GM19438 (cell line): Measurements from ENCODE around the gene MOSPD2.

Experiments
- ATAC-seq: cut with Tn5 transposase; IDR thresholded peaks from one replicate; pipeline ENCODE4 v1.9.1; 2021; ENCODE audit warnings: low read depth; ENCODE audit not compliant: unreplicated experiment

Gene MOSPD2

DNA sequence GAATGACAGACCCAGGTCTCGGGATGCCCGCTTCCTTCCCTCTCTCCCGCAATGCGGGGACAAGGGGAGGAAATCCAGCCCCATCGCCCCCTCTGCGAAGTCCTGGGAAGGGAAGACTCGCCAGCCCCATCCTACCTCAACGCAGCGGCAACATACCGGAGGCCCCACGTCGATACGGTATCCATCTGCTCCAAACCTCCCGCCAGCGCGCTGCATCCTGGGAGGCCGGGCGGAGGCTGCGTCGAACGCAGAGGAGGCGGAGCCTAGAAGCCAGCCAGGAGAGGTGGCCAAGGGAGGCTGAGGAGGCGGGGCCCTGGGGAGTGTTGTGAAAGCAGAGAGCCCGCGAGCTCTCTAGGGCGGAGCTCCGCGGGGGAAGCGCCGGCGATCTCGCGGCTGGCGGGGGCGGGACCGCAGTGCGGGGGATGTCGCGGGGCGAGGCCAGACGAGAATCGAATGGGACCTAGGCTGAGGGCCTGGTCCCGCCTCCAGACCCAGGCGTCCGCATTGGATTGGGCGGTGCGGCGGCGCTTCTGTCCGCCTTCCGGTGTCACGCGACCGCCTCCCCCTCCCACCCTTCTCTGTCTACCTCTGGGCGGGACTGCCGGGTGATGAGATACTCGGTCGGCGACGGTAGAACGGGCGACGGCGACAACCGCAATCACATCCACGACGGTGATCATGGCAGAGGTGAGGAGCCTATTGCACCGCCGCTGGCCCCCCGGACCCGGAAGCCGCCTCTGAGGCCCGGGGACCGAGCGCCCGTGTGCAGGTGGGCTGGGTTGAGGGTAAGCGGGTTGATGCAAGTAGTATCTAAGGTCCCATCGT is at the start of gene MOSPD2, which contains the start of gene FANCB:
Gene MOSPD2 (plus strand): TSS at position 571 of the 825 bp plus-strand sequence. CDS start 108 bp downstream, at position 679.
Gene FANCB (minus strand): TSS at position 219 of the 825 bp plus-strand sequence. CDS start 7,559 bp downstream, outside the sequence.
- peak; percentile 94 for ATAC-seq

DNA sequence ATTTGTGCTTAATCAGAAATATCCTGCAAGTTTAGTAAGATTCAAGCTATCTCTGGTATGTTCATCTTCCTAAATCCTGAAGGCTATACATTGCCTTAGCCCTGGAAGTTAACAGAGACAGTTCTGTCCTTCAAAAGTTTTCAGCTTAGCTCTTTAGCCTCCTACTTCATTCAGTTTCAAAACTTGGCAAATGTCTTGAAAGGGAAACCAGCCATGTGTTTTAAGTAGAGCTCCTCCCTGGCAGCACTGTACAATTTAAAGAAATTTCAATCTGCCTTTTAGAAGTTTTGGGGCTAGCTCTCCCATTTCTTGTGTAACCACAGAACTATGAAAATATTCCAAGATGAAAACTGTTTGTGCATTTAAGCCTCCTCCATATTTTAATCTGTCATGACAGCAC is 47.4 kb upstream of the MOSPD2 start:
- ATAC-seq: no peak

DNA sequence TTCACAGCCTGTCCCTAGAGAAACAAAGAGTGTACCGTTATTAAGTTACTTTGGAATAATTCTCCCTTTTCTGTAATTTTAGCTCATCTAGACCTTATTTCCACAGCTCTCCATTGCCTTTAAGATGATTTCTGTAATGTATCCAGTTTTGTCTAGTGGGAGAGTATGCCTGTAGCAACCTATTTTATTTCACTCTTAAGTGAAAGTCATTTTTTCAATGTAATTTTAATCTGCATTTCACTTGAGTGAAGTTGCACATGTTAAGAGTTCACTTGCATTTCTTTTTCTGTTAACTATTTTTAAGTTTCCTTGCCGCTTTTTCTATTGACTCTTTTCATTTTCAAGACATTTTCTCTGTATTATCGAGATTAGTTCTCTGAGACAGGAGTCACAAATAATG is 46.9 kb upstream of the MOSPD2 start:
- ATAC-seq: no peak

DNA sequence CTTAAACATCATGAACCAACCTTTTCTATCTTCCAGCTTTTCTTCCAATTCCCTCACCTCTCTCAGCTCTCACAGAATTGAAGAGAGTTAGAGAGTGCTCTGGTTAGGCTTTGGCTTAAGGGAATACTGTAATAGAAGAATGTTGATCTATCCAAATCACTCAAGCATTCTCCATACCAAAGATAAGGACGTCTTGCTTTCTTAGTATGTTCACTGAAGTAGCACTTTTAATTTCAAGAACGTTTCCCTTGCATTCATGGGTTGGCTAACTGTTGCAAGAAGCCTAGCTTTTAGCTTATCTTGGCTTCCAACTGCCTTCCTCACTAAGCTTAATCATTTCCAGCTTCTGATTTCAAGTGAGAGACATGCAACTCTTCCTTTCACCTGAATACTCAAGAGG is 43.6 kb upstream of the MOSPD2 start:
- ATAC-seq: no peak

DNA sequence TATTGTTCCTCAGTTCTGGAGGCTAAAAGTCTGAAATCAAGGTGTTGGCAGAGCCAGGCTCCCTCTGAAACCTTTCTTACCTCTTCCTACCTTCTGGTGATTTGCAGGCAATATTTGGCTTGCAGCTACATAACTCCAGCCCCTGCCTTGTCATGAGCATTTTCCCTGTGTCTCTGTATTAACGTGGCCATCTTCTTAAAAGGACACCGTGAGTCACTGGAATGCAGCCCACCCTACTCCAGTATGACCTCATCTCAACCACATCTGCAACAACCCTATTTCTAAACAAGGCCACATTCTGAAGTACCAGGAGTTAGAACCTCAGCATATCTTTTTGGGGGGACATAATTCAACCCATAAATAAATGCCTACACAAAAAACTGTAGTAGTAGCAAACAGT is 41.1 kb upstream of the MOSPD2 start:
- no peak for ATAC-seq

DNA sequence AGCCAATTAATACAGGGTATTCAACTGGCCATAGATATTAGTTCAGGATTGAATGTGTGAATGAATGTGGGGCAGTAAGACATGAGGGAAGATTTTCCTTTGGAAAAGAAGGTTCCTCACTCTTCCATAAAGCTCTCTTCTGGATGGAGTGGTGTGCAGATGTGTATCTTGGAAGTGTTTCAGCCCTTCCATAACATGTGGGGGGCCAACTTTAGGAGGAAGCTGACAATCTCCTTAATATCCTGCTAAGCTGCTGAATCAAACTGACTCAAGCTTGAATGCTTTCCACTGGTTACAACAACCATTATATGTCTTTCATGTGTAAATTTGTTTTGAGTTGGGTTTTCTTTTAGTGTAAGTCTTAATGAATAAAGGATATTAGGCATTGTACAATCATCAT is 40.6 kb upstream of the MOSPD2 start:
- no peak for ATAC-seq

DNA sequence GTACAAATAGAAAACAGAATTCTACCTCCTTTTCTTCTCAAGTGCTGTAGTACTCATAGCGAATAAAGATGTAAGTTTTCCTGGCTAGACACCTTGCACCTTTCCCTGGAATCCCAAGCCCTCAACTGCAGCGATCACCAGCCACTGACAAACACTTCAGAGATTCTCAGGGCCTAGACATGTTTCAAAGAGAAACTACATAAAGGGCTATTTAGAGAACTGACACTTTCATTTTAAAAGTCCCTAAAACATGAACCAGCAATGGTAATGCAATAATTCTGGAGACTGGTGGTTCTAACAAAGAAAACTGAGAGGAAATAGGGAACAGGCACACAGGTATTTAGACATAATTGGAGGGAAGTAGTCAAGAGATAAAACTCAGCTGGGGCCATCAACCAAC is 36.1 kb upstream of the MOSPD2 start:
- no peak for ATAC-seq

DNA sequence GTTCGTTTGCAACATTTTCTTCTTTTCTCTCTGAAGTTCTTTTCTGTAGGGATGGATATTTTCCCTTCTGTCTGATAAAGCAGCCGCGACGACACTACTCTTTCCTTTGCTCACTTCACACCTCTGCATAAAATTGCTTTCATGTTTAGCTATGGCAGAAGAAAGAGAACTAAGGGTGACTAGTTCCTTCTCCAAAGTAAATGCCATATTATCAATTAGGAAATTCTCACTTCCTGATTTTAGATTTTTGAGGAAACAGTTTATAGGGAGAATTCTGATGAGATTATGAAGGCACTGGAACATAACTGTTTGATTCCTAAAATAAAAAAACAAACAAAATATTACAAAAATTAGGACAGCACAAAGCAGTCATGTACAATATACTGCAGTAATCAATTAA is 29.6 kb upstream of the MOSPD2 start:
- no peak for ATAC-seq

DNA sequence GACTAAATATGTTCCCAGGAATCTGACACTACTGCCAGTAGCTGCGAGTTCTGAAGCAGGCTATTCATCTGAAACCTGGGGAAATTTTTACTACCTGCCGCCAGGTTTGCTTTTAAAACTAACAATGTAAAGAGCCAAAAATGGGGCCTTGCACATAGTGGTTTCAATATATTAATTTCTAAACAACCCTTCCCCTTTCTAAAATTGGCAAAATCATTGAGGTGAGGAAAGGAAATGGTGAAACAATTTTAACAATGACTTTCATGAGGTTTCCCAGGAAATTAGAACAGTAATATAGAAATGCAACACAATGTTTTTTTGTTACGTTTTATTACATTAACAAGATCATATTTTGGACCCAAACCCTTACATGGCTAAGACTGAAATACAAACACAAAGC is 21.7 kb upstream of the MOSPD2 start:
- no peak for ATAC-seq

DNA sequence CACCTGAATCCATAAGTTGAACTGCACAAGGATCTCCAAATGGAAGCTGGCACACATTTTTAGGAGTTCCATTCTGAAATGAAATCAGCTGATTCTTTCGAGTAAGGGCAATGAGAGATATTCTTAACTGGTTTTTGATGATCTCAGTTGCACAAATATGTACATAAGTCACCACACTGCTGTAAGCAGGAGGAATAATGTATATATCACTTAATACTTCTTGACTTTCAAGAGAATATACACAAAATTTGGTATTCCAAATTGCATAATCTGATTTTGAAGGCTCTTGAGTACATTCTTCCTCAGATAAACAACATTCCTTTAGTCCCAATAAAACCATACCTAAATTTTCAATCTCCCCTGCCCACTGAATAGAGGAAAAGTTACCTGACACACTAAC is 8.6 kb upstream of the MOSPD2 start:
- no peak for ATAC-seq

DNA sequence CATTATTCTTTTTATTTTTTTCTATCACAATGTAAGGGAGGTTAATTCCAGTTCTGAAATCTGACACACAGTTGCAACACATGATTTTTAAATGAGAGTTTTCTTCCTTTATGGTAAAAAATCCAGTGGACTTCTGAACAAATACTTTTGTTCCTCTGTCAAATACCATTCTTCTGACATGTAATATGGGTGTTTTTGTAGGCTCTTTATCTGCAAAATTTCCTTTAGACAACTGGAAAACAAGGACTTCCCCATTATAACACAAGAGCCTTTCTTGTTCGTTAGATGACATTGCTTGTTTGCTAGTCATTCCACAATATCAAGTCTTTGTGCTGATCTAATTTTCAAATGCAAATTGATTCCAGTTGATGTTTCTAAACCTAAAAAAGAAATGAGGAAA is 8.0 kb upstream of the MOSPD2 start:
- ATAC-seq: no peak

DNA sequence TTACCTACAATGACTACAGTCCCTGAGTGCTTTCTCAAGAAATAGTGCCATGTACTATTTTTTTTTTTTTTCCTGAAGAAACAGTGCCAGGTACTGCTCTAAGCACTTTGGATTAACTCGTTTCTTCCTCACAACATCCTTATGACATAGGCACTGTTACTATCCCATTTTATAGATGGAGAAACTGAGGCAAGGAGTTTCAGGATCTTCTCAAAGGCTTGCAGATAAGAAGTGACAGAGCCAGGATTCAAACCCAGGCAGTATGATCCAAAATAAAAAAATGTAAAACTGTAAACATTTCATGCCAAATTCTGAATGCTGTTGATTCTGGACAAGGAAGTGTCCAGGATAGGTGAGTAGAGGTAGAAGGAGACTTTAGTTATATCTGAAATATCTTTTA is 1.5 kb upstream of the MOSPD2 start:
- ATAC-seq: no peak

DNA sequence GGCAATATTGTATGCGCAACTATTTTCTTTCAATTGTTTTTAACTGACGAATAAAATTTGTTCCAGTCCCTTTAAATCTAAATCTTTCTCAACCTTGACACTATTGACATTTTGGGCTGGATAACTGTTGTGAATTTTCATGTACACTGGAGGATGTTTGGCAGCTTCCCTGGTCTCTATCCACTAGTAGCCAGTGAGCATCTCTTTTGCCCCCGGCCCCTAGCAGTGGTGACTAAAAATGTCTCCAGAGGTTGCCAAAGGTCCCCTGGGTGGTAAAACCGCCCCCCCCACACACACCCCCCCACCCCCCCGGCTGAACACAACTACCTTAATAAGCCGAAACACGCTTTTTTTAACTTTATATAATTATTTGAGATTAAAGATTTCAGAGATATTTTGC is 866 bp upstream of the MOSPD2 start:
- no peak for ATAC-seq

DNA sequence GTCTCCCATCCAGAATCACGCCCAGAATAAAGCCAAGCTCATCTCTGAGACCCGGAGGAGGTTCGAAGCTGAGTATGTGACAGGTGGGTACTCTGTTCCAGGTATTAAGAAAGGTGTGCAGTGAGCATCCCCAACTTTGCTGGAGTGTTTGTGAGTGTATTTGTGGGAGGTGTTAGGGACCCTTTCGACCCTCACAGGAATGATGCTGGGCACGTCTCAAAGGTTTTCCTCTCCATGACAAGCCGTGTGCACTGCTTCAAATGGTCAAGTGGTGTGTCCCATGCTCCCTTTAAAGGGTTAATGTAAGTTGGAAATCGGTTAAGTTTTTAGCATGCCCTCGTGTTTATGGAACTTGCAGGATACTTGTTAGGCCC is 442 bp downstream of the MOSPD2 start:
- no peak for ATAC-seq

DNA sequence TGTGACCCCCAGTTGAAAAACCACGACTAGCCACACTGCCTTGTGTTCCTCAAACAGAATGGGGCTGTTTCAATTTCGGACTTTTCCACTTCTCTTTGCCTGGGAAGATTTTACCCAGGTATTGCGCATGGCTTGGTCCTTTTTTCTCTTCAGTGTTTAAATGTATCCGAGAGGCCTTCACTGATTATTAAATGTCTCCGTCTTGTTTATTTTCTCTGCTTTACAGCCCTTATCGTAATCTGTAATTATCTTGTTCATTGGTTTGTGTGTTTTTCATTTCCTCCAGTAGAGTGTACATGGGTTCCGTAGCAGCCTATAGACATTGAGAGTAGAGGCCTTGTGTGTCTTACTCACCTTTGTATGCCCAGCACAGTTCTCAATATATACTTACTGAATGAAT is 2.4 kb downstream of the MOSPD2 start:
- no peak for ATAC-seq

DNA sequence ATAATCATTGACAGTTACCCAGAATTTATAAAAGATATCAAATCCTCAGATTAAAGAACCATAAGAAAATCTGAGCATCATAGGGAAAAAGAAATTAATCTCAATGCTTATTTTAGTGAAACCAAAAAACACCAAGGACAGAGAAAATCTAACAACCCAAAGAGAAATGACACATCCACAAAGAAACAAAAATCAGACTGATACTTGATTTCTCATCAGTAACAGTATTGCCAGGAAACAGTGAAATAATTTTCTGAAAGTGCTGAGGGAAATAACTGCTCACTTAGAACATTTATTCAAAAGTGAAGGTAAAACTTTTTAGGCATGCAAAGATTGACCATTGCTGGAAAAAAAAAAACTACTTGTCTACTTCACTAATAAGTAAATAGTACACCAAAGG is 10.6 kb downstream of the MOSPD2 start:
- no peak for ATAC-seq

DNA sequence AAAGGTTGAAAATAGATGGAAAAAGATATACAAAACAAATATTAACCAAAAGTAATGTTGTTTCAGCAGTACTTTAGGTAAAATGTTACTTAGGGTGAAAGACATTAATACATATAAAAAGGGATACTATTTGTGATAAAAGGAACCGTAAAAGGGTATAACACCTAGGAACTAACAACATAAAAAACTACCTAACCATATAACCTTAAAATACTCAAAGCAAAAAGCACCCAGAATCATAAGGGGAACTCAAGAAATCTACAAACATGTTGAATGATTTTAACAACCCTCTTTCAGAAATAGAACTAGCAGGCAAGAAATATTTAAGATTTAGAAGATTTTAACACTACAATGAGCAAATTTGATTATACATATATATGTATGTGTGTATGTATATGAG is 11.5 kb downstream of the MOSPD2 start:
- no peak for ATAC-seq

DNA sequence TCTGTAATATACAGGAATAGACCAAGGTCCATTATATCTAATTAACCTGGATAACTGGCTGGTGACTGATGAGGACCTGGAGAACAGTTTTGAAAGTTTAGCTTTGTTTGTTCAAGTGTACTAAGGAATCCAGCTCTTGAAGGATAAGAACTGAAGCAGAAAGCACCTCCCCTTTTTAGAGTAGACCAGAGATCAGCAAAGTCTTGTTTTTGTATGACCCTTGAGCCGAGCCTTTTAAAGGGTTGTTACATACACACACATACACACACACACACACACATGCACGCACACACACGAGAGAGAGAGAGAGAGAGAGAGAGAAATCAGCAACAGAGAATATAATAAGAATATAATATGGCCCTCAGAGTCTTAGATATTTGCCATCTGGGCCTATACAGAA is 13.0 kb downstream of the MOSPD2 start:
- no peak for ATAC-seq

DNA sequence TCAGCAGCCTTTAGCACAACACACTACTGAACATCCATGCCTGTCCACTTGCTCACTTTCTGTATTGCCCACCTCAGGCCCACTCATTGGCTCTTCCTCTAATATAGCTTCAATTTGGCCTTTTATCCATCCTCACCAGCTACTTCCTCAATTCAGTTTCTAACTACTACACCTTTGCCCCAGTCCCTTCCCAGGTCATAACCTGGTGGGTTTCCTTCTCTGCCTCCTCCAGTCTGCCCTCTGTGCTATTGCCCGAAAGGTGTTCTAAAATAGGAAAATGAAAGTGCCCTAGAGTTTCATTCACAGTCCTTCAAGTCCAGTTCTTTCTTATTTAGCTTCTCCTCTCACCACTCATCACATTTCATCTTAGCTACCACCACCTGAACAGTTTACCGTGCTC is 23.1 kb downstream of the MOSPD2 start:
- ATAC-seq: no peak

DNA sequence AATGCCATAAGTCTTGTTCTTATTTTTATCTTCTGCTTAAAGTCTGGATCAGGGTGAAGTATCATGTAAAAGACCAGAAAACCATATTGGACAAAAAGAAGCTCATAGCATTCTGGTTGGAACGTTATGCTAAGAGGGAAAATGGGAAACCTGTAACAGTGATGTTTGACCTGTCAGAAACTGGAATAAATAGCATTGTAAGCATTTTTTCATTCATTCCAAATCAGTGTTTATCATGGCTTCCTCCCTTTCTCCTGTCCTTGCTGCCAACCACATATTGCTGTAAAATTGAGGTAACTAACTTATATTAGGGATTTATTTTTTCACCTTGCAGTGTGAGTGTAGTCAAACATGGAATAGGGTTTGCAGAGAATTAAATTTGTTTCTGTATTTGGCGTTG is 23.8 kb downstream of the MOSPD2 start:
- ATAC-seq: no peak

DNA sequence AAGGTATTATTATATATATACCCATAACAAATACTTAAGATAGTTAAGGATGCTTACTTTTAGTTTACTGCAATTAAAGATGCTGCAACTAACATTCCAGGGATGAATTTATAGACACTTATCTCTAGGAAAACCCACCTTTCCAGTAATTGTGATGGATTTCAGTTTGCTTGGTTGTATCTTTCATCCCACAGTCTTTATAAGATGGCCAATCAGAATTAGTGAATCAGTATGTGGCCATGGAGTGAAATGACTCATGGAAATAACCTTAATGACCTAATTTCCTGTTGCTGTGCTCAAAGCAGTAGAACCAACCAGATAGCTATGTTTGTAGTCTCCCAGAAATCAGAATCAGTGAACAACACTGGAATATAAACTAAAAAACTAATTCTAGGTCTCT is 26.4 kb downstream of the MOSPD2 start:
- ATAC-seq: no peak

DNA sequence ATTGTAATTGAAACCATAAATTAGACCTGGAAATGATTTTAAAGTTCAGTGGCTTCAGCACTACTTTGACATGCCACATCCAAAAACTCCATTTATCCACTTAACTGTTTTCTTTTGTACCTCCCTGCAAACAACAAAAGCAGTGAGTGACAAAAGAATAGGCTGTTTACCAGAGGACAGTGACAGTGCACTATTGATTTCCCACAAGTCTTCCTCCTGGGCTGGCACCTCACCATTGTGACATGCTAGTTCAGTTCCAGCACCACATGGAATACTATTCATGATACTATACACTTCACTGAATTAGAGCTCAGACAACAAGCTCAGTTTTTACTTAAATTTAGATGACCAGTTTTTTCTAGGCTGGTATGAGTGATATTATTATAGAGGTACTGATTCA is 29.3 kb downstream of the MOSPD2 start:
- ATAC-seq: no peak

DNA sequence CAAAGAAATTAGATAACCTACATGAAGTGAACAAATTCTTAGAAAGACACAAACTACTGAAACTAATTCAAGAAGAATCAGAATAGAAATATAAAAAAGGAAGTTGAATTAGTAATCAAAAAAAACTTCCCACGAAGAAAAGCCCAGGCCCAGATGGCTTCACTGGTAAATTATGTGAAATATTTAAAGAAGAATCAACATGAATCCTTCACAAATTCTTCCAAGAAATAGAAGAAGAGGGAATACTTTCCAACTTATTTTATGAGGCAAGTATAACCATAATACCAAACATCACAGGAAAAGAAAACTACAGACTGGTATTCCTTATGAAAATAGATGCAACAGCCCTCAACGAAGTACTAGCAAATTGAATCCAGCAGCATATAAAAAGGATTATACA is 30.7 kb downstream of the MOSPD2 start:
- ATAC-seq: no peak
